Type B pancreatic cell (in vitro differentiated cells): Measurements from ENCODE around the gene TAF1A. TPM values are rescaled to one million over a fixed set of nuclear protein-coding genes. Genes with fewer than 3 reads are reported as not detected.

Experiments
- DNase-seq: peaks from one replicate; pipeline ENCODE4 v3.0.0; 2021; ENCODE audit warnings: mixed read lengths; ENCODE audit not compliant: unreplicated experiment; ENCODE audit errors: extremely low spot score
- H3K27ac Mint-ChIP-seq: 2 replicates; pipeline ENCODE4 v1.8.0; 2021; ENCODE audit warnings: mild to moderate bottlenecking, mixed read lengths
- H3K27me3 Mint-ChIP-seq: 2 replicates; pipeline ENCODE4 v1.8.0; 2021; ENCODE audit warnings: mixed read lengths
- H3K36me3 Mint-ChIP-seq: 2 replicates; pipeline ENCODE4 v1.8.0; 2021; ENCODE audit warnings: mixed read lengths
- H3K4me1 Mint-ChIP-seq: one replicate; pipeline ENCODE4 v1.8.0; 2021; ENCODE audit warnings: mixed read lengths; ENCODE audit not compliant: unreplicated experiment
- H3K4me3 Mint-ChIP-seq: 2 replicates; pipeline ENCODE4 v1.8.0; 2021; ENCODE audit warnings: mild to moderate bottlenecking, mixed read lengths
- H3K9me3 Mint-ChIP-seq: 2 replicates; pipeline ENCODE4 v1.8.0; 2021; ENCODE audit warnings: mixed read lengths
- total RNA-seq: library from RNA; stranded (reverse); gene quantifications from 2 replicates; pipeline ENCODE4 v1.2.1, GENCODE V29; 2021; ENCODE audit warnings: low replicate concordance
- TF ChIP-seq, protein P1 (sequence below): fragments of 200-600 bp; sonication (generic); conservative IDR thresholded peaks from 2 replicates; pipeline ENCODE4 v1.5.0; 2021; ENCODE audit warnings: antibody characterized with exemption, mild to moderate bottlenecking

TAF1A gene
- total RNA-seq, 1 donor from 2014 or later = 16.7 TPM

DNA sequence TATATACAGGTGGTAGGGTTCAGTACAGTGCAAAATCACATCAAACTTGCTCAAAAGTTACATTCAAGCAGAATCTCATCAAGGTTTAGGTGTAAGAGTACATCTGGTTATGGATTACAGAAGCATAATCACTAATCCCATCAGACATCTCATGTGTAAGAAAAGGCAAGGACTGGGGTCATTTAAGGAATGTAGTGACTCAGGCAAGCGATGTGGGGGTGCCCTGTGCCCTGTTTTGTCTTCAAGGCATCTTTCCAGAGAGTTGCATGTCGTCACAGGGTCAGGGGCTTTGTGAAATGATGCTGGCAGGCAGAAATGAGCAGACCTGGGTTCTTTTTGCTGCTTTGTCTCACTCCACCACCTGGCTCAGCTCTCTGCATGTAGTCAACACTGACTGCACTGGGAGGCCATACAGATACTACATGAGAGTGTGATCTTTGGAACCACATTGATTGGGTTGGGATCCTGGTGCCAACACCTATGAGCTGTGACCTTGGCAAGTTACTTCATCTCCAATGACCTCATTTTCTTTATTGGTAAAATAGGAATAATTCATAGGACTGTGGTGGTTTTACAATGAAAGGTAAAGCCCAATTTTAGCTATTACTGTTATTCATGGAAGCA is 33.6 kb downstream of the TAF1A start:
- DNase-seq = no peak
- Mint-ChIP-seq H3K36me3 (peaks cover 17% of the 10 kb centered on the region), H3K4me3 (no peak overlapping the region), H3K4me1 (no peaks in the 10 kb centered on the region), H3K27ac (no peak overlapping the region), H3K27me3 (no peaks in the 10 kb centered on the region), H3K9me3 (no peaks in the 10 kb centered on the region)
- TF ChIP-seq, protein P1, sequence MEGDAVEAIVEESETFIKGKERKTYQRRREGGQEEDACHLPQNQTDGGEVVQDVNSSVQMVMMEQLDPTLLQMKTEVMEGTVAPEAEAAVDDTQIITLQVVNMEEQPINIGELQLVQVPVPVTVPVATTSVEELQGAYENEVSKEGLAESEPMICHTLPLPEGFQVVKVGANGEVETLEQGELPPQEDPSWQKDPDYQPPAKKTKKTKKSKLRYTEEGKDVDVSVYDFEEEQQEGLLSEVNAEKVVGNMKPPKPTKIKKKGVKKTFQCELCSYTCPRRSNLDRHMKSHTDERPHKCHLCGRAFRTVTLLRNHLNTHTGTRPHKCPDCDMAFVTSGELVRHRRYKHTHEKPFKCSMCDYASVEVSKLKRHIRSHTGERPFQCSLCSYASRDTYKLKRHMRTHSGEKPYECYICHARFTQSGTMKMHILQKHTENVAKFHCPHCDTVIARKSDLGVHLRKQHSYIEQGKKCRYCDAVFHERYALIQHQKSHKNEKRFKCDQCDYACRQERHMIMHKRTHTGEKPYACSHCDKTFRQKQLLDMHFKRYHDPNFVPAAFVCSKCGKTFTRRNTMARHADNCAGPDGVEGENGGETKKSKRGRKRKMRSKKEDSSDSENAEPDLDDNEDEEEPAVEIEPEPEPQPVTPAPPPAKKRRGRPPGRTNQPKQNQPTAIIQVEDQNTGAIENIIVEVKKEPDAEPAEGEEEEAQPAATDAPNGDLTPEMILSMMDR = no peak

DNA sequence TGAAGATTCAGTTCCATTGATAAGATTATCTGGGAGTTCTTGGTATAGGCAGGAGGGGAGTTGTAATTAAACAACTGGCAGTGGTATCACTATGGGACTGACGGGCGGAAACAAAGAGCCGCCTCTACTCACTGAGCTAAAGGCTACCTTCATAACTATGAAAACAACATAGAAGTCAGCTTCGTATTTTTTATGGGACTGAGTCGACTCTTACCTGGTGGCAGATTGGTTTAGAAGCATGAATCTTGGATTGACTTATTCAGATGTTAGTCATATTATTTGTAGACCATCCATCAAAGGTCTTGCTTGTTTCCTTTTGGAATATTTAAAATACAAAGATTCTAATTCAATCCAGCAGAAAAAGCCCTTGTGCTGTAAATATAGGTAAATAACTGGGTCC is 35.6 kb downstream of the TAF1A start:
- no peaks in the 10 kb centered on the region for H3K9me3 Mint-ChIP-seq
- TF ChIP-seq, protein P1 = no peak
- H3K36me3 Mint-ChIP-seq = peaks cover 9% of the 10 kb centered on the region
- H3K4me3 Mint-ChIP-seq = no peak overlapping the region
- H3K27ac Mint-ChIP-seq = no peak overlapping the region
- H3K27me3 Mint-ChIP-seq = no peaks in the 10 kb centered on the region
- no peaks in the 10 kb centered on the region for H3K4me1 Mint-ChIP-seq
- DNase-seq = no peak

GRCh38 chr1:222552882-222553281 is 36.9 kb downstream of the TAF1A start:
- H3K27me3 Mint-ChIP-seq = no peaks in the 10 kb centered on the region

GRCh38 chr1:222547944-222548671 is 41.6 kb downstream of the TAF1A start, which contains the start of gene HHIPL2:
TSS of gene HHIPL2 (minus strand) at chr1:222548104. CDS start at chr1:222548044, 60 bp downstream.
- peak within 1 kb of the TSS; percentile 70 for H3K27ac Mint-ChIP-seq
- TF ChIP-seq, protein P1 = no peak
- no peak for DNase-seq
- H3K4me1 Mint-ChIP-seq = peaks cover 24% of the 10 kb centered on the region
- H3K9me3 Mint-ChIP-seq = no peaks in the 10 kb centered on the region
- no peaks in the 10 kb centered on the region for H3K36me3 Mint-ChIP-seq
- H3K27me3 Mint-ChIP-seq = peaks cover 5% of the 10 kb centered on the region
- H3K4me3 Mint-ChIP-seq = peak within 1 kb of the TSS; percentile 58

More at GRCh38 chr1:222552882-222553281, 36.9 kb downstream of the TAF1A start:
- TF ChIP-seq, protein P1 = no peak
- no peak overlapping the region for H3K27ac Mint-ChIP-seq
- DNase-seq = no peak
- peaks cover 9% of the 10 kb centered on the region for H3K36me3 Mint-ChIP-seq
- no peak overlapping the region for H3K4me3 Mint-ChIP-seq
- no peaks in the 10 kb centered on the region for H3K9me3 Mint-ChIP-seq
- H3K4me1 Mint-ChIP-seq = peaks cover 5% of the 10 kb centered on the region

- Mint-ChIP-seq H3K4me1 (peaks cover 24% of the 10 kb centered on the region), H3K36me3 (no peaks in the 10 kb centered on the region), H3K9me3 (no peaks in the 10 kb centered on the region), H3K27me3 (peaks cover 5% of the 10 kb centered on the region), H3K4me3 (peak overlapping the region; percentile 58), H3K27ac (peak overlapping the region; percentile 70)
- no peak for DNase-seq
- TF ChIP-seq, protein P1 = no peak
Measured at GRCh38 chr1:222547260-222547614, 42.5 kb downstream of the TAF1A start.
